ENCODE results near the gene PPCDC. TPM values are rescaled to one million over a fixed set of nuclear protein-coding genes. Genes with fewer than 3 reads are reported as not detected.

Gene PPCDC
- total RNA-seq, 1 experiment from 2014 or later: 18.0 TPM

DNA sequence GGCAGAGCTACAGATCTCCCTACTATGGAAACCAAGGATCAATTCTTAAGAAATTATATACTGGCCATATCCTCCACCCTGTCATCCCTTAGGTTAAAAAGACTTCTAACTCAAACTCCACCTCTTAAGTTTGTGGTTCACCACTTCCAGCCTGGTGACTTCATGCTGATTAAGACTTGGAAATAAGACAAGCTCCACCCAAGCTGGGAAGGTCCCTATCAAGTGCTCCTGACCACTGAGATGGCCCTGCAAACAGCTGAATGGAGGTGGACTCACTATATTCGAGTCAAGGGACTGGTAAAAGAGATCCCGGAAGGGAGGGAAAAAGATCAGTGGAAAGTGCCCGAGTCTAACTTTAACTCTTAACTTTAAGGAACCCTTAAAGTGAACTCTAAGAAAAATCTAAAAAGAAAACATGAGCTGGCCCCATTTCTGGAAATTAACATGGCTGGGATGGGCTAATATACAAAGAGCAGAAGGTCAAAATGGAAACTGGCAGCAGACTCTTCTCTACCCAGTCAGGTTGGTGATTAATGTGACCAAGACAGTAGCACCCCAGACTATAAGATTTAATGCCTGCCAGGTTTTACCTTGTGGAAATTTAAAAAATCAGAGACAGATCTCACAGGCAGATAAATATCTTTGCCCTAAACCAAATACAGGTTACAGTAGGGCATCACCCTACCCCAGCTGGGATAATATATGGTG lies 43.9 kb downstream of the PPCDC start:
- intact Hi-C loops (cut with micrococcal nuclease): no loop called here
- no peak for ATAC-seq
- POLR2A ChIA-PET: no interaction called here

DNA sequence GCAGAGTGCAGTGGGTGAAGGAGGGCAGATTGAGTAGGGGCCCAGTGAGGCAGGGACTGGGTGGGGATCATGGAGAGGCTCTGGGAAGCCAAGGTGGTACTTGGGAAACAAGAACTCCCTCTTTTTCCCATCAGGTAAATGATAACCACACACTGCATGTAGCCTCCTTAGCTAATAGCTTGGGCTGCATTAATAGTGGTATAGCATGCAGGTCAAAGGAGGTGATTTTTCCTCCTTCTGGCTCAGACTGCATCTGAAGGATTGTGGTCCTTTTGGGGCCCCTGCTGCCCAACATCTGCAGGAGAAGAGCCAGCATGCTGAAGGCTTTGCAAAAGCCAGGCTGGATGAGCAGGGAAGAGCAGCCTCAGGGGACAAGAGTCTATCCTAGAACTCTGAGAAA lies 45.4 kb downstream of the PPCDC start:
- no peak for ATAC-seq
- no peak for DNase-seq (ENCODE audit: low read depth, low spot score)
- POLR2A ChIA-PET: no interaction called here
- TF ChIP-seq YY1 (IDR thresholded peaks at IDR 0.05; ENCODE audit: extremely low read depth, insufficient replicate concordance, low read depth, low read length): no peak
- TF ChIP-seq POLR2A (IDR thresholded peaks at IDR 0.05; ENCODE audit: borderline replicate concordance, extremely low read depth, insufficient read depth, insufficient read length): no peak
- TF ChIP-seq SP1 (IDR thresholded peaks at IDR 0.05; ENCODE audit: low read depth): no peak
- no peak for TF ChIP-seq RAD21 (IDR thresholded peaks at IDR 0.05; ENCODE audit: low read depth)
- TF ChIP-seq, protein P1, sequence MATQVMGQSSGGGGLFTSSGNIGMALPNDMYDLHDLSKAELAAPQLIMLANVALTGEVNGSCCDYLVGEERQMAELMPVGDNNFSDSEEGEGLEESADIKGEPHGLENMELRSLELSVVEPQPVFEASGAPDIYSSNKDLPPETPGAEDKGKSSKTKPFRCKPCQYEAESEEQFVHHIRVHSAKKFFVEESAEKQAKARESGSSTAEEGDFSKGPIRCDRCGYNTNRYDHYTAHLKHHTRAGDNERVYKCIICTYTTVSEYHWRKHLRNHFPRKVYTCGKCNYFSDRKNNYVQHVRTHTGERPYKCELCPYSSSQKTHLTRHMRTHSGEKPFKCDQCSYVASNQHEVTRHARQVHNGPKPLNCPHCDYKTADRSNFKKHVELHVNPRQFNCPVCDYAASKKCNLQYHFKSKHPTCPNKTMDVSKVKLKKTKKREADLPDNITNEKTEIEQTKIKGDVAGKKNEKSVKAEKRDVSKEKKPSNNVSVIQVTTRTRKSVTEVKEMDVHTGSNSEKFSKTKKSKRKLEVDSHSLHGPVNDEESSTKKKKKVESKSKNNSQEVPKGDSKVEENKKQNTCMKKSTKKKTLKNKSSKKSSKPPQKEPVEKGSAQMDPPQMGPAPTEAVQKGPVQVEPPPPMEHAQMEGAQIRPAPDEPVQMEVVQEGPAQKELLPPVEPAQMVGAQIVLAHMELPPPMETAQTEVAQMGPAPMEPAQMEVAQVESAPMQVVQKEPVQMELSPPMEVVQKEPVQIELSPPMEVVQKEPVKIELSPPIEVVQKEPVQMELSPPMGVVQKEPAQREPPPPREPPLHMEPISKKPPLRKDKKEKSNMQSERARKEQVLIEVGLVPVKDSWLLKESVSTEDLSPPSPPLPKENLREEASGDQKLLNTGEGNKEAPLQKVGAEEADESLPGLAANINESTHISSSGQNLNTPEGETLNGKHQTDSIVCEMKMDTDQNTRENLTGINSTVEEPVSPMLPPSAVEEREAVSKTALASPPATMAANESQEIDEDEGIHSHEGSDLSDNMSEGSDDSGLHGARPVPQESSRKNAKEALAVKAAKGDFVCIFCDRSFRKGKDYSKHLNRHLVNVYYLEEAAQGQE (IDR thresholded peaks at IDR 0.05; ENCODE audit: low read depth): no peak
- no peak for TF ChIP-seq JUND (IDR thresholded peaks at IDR 0.05)
- no peak for TF ChIP-seq FOSL1 (IDR thresholded peaks at IDR 0.05; ENCODE audit: low read depth)
- no peak for TF ChIP-seq TCF7L2 (IDR thresholded peaks at IDR 0.05; ENCODE audit: borderline replicate concordance, extremely low read depth, insufficient read depth, insufficient read length)
- no peak for TF ChIP-seq SIN3A (IDR thresholded peaks at IDR 0.05; ENCODE audit: low read depth)
- no TSS peak for BruUV-seq (replicated peaks)
- Histone ChIP-seq H3K36me3 (ENCODE audit: control insufficient read depth in 1 of 2, insufficient read depth in 2 of 2, low read length in 2 of 2) (no peaks in the 10 kb centered on the region), H3K4me1 (ENCODE audit: control insufficient read depth in 1 of 2, insufficient read depth in 2 of 2, low read length in 2 of 2) (peaks cover 4 to 19% of the 10 kb centered on the region in 2 experiments; a peak in 3 of 4 replicates), H3K4me2 (ENCODE audit: low read length) (no peak overlapping the region), H3K9ac (ENCODE audit: low read length) (no peak overlapping the region), H3K4me3 (replicated peaks in 1 of 2; ENCODE audit: low read depth in 1 of 2, low read length in 2 of 2) (no peak overlapping the region), H3K27ac (ENCODE audit: low read depth, low read length) (no peak overlapping the region), H2AFZ (ENCODE audit: low read depth, low read length, poor library complexity, severe bottlenecking) (no peak overlapping the region), H3K9me2 (ENCODE audit: insufficient read depth) (no peaks in the 10 kb centered on the region), H4K20me1 (ENCODE audit: insufficient read depth) (no peaks in the 10 kb centered on the region), H3K9me3 (ENCODE audit: control insufficient read depth in 1 of 2, insufficient read depth in 1 of 2, low read depth in 1 of 2, low read length in 2 of 2) (no peaks in the 10 kb centered on the region), H3K79me2 (ENCODE audit: insufficient read depth, low read length) (no peaks in the 10 kb centered on the region), H3K27me3 (ENCODE audit: insufficient read depth, low read length) (no peaks in the 10 kb centered on the region)
- intact Hi-C loops (cut with micrococcal nuclease): no loop called here
- CTCF ChIA-PET: no interaction called here
- RAD21 ChIA-PET (ENCODE audit: low non-redundant PET in 1 of 2, low total read pairs in 2 of 2, uncharacterized antibody in 2 of 2, unreplicated experiment in 2 of 2): no interaction called here

More for the DNA sequence above, 43.9 kb downstream of the PPCDC start:
- peak; percentile 12 for DNase-seq (ENCODE audit: low read depth, low spot score)
- H3K9me3 ChIP-seq (ENCODE audit: control insufficient read depth in 1 of 2, insufficient read depth in 1 of 2, low read depth in 1 of 2, low read length in 2 of 2): no peaks in the 10 kb centered on the region
- H3K9me2 ChIP-seq (ENCODE audit: insufficient read depth): no peaks in the 10 kb centered on the region
- no peaks in the 10 kb centered on the region for H3K36me3 ChIP-seq (ENCODE audit: control insufficient read depth in 1 of 2, insufficient read depth in 2 of 2, low read length in 2 of 2)
- no peaks in the 10 kb centered on the region for H3K79me2 ChIP-seq (ENCODE audit: insufficient read depth, low read length)
- TF ChIP-seq FOSL1 (IDR thresholded peaks at IDR 0.05; ENCODE audit: low read depth) (peak; percentile 39; the same call in 1 of the 2 replicates), JUND (IDR thresholded peaks at IDR 0.05) (no peak), EZH2 (IDR thresholded peaks at IDR 0.05) (no peak)
- TF ChIP-seq, protein P2, sequence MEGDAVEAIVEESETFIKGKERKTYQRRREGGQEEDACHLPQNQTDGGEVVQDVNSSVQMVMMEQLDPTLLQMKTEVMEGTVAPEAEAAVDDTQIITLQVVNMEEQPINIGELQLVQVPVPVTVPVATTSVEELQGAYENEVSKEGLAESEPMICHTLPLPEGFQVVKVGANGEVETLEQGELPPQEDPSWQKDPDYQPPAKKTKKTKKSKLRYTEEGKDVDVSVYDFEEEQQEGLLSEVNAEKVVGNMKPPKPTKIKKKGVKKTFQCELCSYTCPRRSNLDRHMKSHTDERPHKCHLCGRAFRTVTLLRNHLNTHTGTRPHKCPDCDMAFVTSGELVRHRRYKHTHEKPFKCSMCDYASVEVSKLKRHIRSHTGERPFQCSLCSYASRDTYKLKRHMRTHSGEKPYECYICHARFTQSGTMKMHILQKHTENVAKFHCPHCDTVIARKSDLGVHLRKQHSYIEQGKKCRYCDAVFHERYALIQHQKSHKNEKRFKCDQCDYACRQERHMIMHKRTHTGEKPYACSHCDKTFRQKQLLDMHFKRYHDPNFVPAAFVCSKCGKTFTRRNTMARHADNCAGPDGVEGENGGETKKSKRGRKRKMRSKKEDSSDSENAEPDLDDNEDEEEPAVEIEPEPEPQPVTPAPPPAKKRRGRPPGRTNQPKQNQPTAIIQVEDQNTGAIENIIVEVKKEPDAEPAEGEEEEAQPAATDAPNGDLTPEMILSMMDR (IDR thresholded peaks at IDR 0.05 in 2 of 3, conservative IDR thresholded peaks at IDR 0.05 in 1 of 3; ENCODE audit: borderline replicate concordance in 1 of 3, insufficient read depth in 1 of 3, low read depth in 2 of 3, low read length in 2 of 3): no peak
- CTCF ChIA-PET: interaction anchor here (1.5 kb wide), 1 partner anchor 24 kb away, joined by 8 read pairs; no protein-coding TSS in a partner anchor
- H3K9ac ChIP-seq (ENCODE audit: low read length): no peak overlapping the region
- H3K4me3 ChIP-seq (replicated peaks in 1 of 2; ENCODE audit: low read depth in 1 of 2, low read length in 2 of 2): no peak overlapping the region
- RAD21 ChIA-PET (ENCODE audit: low non-redundant PET in 1 of 2, low total read pairs in 2 of 2, uncharacterized antibody in 2 of 2, unreplicated experiment in 2 of 2): interaction anchor here in 1 of 2 experiments (0.7 kb wide), 1 partner anchor 30 kb away, joined by 3 read pairs; no protein-coding TSS in a partner anchor
- H3K4me2 ChIP-seq (ENCODE audit: low read length): peak overlapping the region; percentile 20; the same call in 1 of the 2 replicates
- no peak overlapping the region for H3K27ac ChIP-seq (ENCODE audit: low read depth, low read length)
- no peaks in the 10 kb centered on the region for H3K27me3 ChIP-seq (ENCODE audit: insufficient read depth, low read length)
- H2AFZ ChIP-seq (ENCODE audit: low read depth, low read length, poor library complexity, severe bottlenecking): no peak overlapping the region
- no peaks in the 10 kb centered on the region for H4K20me1 ChIP-seq (ENCODE audit: insufficient read depth)
- BruUV-seq (replicated peaks): no TSS peak
- peaks cover 4 to 19% of the 10 kb centered on the region in 2 experiments; a peak in 3 of 4 replicates for H3K4me1 ChIP-seq (ENCODE audit: control insufficient read depth in 1 of 2, insufficient read depth in 2 of 2, low read length in 2 of 2)
